ENCODE measurements around the gene WASF2. TPM values are rescaled to one million over a fixed set of nuclear protein-coding genes. Genes with fewer than 3 reads are reported as not detected.

The WASF2 gene
- total and polyA plus RNA-seq, 2 of the 13 experiments (the other 11 are each of a cell fraction or from before 2014, with no cell fraction given) = 10.4 to 27.7 TPM

- Histone ChIP-seq H2AFZ (ENCODE audit: low read length) (peak overlapping the region; percentile 69), H3K9me3 (ENCODE audit: low read length) (no peaks in the 10 kb centered on the region), H3K27ac (ENCODE audit: extremely low read length, insufficient read depth, low read length) (no peak overlapping the region), H3K4me1 (ENCODE audit: insufficient read depth, low read length) (peaks cover 62% of the 10 kb centered on the region), H3K79me2 (ENCODE audit: insufficient read depth, low read length) (no peaks in the 10 kb centered on the region), H3K36me3 (replicated peaks in 1 of 2; ENCODE audit: control insufficient read depth in 1 of 2, insufficient read depth in 2 of 2, low read length in 2 of 2) (no peaks in the 10 kb centered on the region), H3K4me2 (ENCODE audit: low read depth, low read length) (peak overlapping the region; percentile 43), H4K20me1 (ENCODE audit: insufficient read depth, low read length) (no peaks in the 10 kb centered on the region), H3K9ac (ENCODE audit: insufficient read depth, low read depth, low read length) (peak overlapping the region; percentile 15), H3K27me3 (ENCODE audit: control insufficient read depth in 1 of 2, insufficient read depth in 2 of 2, low read length in 2 of 2) (no peaks in the 10 kb centered on the region), H3K4me3 (replicated peaks in 1 of 3; ENCODE audit: insufficient read depth in 1 of 3, low read depth in 2 of 3, low read length in 3 of 3) (no peak overlapping the region)
- CTCF ChIA-PET (ENCODE audit: low intra/inter-chr PET ratio, low total read pairs) = no interaction called here
- no peak for ATAC-seq
- intact Hi-C loops (cut with micrococcal nuclease; ENCODE audit: unreplicated experiment) (loop anchor here (5.0 kb wide), 1 partner anchor 98 kb away; no protein-coding TSS in a partner anchor), in situ Hi-C loops (cut with HindIII; ENCODE audit: extremely low pct_ligation_motif_present, low pct_unique_long_range_greater_than_20kb) (no loop called here)
- FAIRE-seq = no peak
- DNase-seq (ENCODE audit: low spot score) = no peak
- no TSS peak for BruUV-seq (replicated peaks)
- TF ChIP-seq HNF1B (CRISPR knock-in tag; IDR thresholded peaks at IDR 0.05) (0 out of 2 replicates have a peak, but pooled peaks have one; percentile 14), CBFB (CRISPR knock-in tag; IDR thresholded peaks at IDR 0.05) (0 out of 2 replicates have a peak, but pooled peaks have one; percentile 16), ZNF234 (CRISPR knock-in tag; conservative IDR thresholded peaks at IDR 0.05) (peak; percentile 52; the same call in 1 of the 2 replicates), ZBTB38 (CRISPR knock-in tag; IDR thresholded peaks at IDR 0.05) (no peak)
- POLR2A ChIA-PET = interaction anchor here (0.5 to 1.4 kb wide), 4 partner anchors 9 to 112 kb away, joined by 3 to 5 read pairs (median 4); partner anchors contain the start of gene WASF2
- WGBS (ENCODE audit: low lambda C conversion rate) = 20% methylated on average over 8 of the region's 9 CpGs
Observed at GRCh38 chr1:27509127-27510080, 19.4 kb upstream of the WASF2 start.
